ENCODE data around the gene LCNL1.
A peak's percentile ranks its signal among the peaks of the same experiment; 100 is the strongest.
"Not testable (repeated sequence)": the region's sequence is repeated elsewhere in the genome, so short reads cannot be mapped to it uniquely, and the experiment has no call there.

Gene LCNL1

DNA sequence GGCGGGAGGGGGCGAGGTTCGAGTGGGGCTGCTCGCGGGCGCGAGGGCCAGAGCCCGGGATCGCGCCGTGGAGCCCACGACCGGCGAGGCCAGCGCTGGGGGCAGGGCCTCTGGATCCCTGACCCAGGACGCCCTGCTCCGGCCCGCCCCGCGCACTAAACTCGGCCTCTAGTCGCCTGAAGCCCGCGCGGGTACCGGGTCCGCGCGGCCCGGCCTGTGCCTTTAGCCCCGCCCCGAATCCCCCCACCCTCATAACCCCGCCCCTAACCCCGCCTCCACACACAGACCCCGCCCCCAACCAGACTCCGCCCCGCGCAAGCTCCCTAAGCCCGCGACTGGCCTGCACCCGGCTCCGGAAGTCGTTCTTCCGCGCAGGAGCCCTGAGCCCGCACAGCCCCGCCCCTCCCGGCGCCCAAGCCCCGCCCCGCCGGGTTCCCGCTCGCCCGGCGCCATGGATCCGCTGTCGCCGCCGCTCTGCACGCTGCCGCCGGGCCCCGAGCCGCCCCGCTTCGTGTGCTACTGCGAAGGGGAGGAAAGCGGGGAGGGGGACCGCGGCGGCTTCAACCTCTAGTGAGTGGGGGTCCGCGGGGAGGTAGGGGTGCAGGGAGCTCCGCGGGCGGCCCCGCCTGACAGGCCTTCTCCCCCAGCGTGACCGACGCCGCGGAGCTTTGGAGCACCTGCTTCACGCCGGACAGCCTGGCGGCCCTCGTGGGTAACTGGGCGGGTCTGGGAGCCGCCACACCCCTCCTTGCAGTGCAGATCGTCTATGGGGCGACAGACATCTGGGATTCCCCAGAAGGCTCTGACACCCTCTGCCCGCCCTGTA, 9.4 kb downstream of the LCNL1 start, which contains the start of gene PAXX:
PAXX (plus strand) TSS at position 430 of the 826 bp plus-strand sequence; CDS start at position 452, 22 bp downstream.
- peak; percentile 89 to 96 (median 91) for DNase-seq (ENCODE audit: low read depth in 2 of 3, low spot score in 1 of 3)

GRCh38 chr9:136992819-136993369, 10.1 kb downstream of the LCNL1 start:
- no peak for DNase-seq (ENCODE audit: low read depth in 2 of 3, low spot score in 1 of 3)

DNA sequence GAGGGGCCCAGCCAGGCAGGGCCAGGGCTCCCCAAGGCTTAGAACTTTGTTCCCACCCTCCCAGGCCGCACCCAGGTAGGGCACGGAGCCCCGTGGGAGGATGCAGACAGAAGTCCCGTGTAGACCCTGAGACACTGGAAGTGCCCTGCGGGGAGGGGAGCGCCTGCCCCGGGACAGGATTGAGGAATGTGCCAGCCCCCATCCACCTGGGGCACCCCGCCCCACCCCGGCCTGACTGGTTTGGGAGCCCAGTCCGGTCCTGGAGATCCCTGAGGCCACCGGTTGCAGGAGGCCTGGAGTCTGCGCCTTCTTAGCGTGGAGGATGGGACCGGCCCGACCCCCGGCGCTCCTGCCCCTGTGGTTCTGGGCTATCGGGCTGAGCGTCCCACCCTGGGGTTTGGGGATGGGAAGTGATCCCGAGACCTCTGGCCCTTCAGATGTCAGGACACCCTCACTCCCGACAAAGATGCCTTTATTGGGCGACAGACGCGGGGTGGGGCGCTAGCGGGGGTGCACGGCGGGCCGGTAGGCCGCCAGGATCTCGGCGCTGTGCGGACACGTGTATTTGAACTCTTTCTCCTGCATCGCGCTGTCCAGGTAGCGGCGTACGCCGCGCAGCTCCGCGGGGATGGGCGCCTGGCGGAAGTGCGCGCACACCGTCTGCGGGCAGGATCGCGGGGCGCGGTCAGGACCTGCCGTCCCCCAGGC, 11.5 kb downstream of the LCNL1 start:
- no peak for DNase-seq (ENCODE audit: low read depth in 2 of 3, low spot score in 1 of 3)

- DNase-seq (ENCODE audit: low read depth in 2 of 3, low spot score in 1 of 3), result no peak
Measured at GRCh38 chr9:136994888-136995230, 12.1 kb downstream of the LCNL1 start.

GRCh38 chr9:136995362-136995761, 12.6 kb downstream of the LCNL1 start:
- no peak for DNase-seq (ENCODE audit: low read depth in 2 of 3, low spot score in 1 of 3)

DNA sequence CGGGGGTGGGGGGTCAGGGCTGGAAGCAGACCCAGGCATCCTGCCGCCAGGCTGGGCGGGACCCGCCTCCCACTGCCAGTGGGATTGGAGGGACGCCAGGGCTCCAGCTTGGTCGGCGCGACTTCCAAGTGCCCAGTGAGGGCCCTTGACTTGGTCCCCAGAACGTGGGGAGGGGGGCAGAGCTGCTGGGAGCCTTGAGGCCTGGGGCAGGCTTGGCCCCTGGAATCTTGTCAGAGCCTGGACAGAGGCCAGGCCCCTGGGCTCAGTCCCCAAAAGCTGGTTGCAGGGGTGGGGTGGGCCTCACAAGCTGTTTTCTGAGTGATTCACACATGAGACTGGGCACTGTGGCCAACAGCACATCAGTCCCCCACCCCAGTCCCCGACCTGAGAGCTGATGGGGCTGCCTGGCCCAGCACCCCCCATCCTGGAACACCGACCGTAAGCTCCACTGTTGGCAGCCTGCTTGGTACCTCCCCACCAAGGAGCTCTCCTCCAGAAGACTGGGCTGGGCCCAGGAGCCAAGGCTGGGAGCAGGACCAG, 13.0 kb downstream of the LCNL1 start:
- DNase-seq (ENCODE audit: low read depth in 2 of 3, low spot score in 1 of 3), result no peak

- DNase-seq (ENCODE audit: low read depth in 2 of 3, low spot score in 1 of 3), result no peak
Measured at GRCh38 chr9:136996361-136997292, 13.8 kb downstream of the LCNL1 start, which contains the start of gene CLIC3. Gene CLIC3, minus strand, starts transcription at chr9:136996568. Its CDS starts 25 bp downstream, at chr9:136996543.

- no peak for DNase-seq (ENCODE audit: low read depth in 2 of 3, low spot score in 1 of 3)
Measured at GRCh38 chr9:136997371-136997770, 14.6 kb downstream of the LCNL1 start.

- DNase-seq (ENCODE audit: low read depth in 2 of 3, low spot score in 1 of 3), result no peak
Measured at GRCh38 chr9:136997830-136998234, 15.0 kb downstream of the LCNL1 start.

DNA sequence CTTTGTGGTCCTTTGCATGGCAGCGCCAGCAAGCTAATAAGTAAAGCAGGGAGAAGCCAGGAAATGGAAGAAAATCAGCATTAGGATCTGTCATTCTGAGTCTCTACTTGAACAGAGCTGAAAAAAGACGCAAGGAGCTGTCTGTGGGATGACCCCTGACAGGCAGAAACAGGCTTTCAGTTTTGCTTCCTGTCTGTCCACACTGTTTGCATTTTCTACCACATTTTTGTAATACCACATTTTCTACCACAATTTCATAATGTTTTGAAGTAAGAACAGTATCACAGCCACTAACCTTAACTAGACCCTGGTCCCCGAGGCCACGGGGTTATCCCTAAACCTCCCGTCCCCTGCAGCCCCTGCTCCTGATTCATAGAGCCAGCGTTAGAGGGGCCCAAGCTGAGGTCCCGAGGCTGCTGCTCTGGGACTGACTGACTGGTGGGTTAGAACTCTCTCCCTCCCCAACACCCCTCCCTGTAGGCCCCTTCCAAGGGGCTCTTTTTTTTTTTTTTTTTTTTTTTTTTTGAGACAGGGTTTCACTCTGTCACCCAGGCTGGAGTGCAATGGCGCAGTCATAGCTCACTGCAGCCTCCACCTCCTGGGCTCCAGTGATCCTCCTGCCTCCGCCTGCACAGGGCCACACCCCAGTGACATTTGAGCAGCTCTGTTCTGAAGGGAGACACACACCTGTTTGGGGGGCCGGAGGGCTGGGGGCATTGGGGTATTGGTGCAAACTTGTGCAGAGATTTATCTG, 17.6 kb downstream of the LCNL1 start:
- peak in 2 of 3 donors; percentile 19 to 30 for DNase-seq (ENCODE audit: low read depth in 2 of 3, low spot score in 1 of 3)

GRCh38 chr9:137001857-137002645, 19.3 kb downstream of the LCNL1 start:
- DNase-seq (ENCODE audit: low read depth in 2 of 3, low spot score in 1 of 3), result no peak

DNA sequence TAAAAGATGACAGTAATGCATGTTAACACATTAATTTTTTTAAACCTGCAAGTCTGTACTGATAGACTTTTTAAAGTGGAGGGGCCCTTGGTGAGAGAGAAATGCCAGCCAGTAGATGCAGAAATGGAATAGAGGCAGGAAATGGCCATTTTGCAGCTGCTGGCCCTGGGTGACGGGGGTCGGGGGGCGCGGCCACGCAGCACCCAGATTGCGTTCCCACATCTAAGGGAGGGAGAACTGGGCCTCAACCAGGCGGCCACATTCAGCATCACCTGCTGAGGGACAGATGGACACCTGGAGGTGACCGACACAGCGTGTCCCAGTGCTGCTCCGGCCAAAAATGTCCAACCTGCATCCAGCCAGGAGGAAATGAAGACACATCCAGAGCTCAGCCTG, 19.9 kb downstream of the LCNL1 start:
- DNase-seq (ENCODE audit: low read depth in 2 of 3, low spot score in 1 of 3), result no peak

- DNase-seq (ENCODE audit: low read depth in 2 of 3, low spot score in 1 of 3), result not testable (repeated sequence)
Measured at GRCh38 chr9:137004285-137004684, 21.5 kb downstream of the LCNL1 start.

DNA sequence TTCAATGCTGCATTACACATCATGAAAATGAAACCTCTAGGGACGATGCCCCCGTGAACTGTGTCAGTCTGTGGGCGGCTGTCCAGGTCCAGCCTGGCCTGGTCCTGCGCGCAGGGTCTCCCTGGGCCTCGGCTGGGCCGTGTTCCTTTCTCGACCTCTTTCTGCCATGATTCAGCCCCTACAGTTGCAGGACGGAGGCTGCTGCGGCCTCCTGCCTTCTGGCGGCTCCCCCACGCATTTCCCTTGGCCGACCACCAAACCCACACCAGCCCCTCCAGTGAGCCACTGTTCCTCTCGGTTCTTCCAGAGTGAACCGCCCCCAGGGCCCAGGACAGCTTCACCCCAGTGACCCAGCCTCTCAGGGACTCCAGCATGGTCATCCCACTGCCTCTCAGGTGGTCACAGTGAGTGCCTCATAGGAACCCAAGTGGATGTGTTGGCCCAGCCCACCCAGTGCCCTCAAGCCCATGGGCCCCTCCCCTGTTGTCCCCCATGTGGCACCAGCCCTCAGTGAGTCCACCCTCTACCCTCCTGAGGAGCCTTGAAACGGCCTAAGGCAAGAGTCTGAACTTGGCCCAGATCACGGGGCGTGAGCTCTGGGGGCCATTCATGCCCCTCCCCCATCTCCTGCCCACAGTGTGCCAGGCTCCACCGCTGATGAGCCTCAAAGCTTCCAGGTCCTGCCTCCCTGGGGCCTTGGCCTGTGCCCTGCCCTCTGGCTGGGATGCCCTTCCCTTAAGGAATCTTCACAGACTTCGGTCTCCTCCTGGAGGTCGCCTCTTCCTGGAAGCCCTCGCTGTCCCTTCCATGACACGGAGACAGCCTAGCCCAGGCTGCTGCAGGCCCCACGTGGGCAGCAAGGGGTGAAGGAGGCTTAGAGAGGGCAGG, 23.6 kb downstream of the LCNL1 start:
- no peak for DNase-seq (ENCODE audit: low read depth in 2 of 3, low spot score in 1 of 3)

DNA sequence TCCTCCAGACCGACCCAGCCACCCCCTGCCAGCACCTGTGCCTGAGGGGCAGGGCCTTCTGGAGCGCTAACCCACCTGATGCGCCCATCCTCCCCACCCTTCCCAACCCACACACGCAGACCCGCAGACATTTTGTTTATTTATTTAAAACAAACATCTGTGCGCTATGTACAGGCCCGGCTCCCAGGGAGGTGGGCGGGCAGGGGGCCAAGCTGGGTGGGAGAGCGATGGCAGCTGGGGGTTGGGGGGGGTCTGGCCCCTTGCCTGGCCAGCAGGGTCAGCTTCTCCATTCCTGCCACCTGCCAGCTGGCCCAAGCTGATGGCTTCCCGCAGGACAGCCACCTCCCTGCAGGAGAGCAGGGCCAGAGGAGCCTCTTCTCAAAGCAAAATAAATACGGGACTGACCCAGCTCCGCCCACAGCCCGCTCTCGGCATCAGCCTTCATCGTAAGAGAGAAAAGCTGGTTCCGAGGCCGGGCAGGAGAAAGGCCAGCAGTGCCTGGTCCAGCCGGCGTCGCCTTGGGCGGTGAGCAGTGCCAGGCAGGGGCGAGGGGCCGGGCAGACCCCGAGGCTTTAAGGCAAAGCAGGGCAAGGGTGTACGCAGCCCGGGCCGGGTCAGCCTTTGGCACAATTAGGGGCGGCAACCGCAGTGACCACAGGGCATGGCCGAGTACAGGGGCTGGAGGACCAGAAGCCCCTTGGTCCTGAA, 24.5 kb downstream of the LCNL1 start:
- DNase-seq (ENCODE audit: low read depth in 2 of 3, low spot score in 1 of 3), result no peak

GRCh38 chr9:137007816-137008270, 25.1 kb downstream of the LCNL1 start:
- DNase-seq (ENCODE audit: low read depth in 2 of 3, low spot score in 1 of 3), result no peak

DNA sequence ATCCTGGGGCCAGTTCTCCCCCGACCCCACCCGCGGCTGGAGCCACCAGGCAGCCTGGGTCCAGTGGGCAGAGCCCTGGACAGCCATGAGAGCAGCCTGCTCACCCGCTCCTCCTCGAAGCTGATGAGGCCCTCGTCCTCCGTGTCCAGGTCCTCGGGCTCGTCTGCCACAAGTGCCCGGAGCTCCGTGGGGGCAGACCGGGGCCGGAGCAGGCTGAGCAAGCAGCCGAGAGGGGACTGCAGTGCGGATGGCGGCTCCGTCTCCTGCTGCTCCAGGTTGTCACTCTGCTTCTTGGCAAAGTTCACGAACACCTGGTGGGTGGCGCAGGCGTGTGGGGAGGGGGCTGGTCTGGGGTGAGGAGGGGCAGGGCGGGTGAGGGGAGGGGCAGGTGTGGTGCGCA, 25.5 kb downstream of the LCNL1 start:
- DNase-seq (ENCODE audit: low read depth in 2 of 3, low spot score in 1 of 3), result no peak

All from stimulated activated CD4-positive, alpha-beta T cell treated with anti-CD3 and anti-CD28 coated beads, Interleukin-12 subunit alpha, Interleukin-12 subunit beta, amount 100 ng/mL, for 48 hours (primary cell).